ENCODE results near the gene PTPRE.
A peak's percentile ranks its signal among the peaks of the same experiment; 100 is the strongest.

DNA sequence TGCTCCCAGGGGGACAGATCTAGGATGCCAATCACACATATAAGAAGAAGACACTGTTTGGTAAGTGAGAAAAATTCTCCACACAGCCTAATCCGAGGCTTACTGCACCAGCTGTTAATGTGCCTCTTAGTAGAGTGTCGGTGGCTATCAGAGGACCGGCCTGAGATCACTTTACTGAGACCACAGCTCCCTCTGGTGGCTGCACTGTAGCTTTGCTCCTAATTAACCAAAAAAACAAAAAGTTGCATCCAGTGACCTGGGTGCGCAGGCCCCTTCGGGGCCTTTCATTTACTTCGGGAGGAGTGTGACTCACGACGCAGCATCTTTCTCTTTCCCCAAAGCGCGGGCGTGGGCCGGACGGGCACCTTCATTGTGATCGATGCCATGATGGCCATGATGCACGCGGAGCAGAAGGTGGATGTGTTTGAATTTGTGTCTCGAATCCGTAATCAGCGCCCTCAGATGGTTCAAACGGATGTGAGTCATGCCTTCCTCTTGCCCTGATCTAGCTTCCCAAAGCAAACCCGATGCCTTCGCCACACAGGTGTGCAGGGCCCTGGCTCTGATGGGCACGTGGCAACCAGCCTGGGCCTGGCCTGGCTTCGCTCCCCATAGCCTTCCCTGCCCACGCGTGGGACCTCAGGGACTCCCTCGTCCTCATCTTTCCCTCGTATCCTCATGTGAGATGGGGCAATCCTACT, 162.6 kb downstream of the PTPRE start:
- TF ChIP-seq, protein P1, sequence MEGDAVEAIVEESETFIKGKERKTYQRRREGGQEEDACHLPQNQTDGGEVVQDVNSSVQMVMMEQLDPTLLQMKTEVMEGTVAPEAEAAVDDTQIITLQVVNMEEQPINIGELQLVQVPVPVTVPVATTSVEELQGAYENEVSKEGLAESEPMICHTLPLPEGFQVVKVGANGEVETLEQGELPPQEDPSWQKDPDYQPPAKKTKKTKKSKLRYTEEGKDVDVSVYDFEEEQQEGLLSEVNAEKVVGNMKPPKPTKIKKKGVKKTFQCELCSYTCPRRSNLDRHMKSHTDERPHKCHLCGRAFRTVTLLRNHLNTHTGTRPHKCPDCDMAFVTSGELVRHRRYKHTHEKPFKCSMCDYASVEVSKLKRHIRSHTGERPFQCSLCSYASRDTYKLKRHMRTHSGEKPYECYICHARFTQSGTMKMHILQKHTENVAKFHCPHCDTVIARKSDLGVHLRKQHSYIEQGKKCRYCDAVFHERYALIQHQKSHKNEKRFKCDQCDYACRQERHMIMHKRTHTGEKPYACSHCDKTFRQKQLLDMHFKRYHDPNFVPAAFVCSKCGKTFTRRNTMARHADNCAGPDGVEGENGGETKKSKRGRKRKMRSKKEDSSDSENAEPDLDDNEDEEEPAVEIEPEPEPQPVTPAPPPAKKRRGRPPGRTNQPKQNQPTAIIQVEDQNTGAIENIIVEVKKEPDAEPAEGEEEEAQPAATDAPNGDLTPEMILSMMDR (IDR thresholded peaks at IDR 0.05; ENCODE audit: insufficient read depth, low read length), result peak; percentile 34
- TF ChIP-seq POLR2AphosphoS5 (IDR thresholded peaks at IDR 0.05; ENCODE audit: low read depth) (no peak), GABPA (IDR thresholded peaks at IDR 0.05; ENCODE audit: low read depth) (no peak), SPI1 (IDR thresholded peaks at IDR 0.05; ENCODE audit: borderline replicate concordance, low read depth) (no peak)

Data from HL-60 (cell line).